ENCODE measurements around the gene FOXR1. TPM values are rescaled to one million over a fixed set of nuclear protein-coding genes. Genes with fewer than 3 reads are reported as not detected.
"Not testable (repeated sequence)": the region's sequence is repeated elsewhere in the genome, so short reads cannot be mapped to it uniquely, and the experiment has no call there.

FOXR1 gene
- total RNA-seq, 2 experiments from 2014 or later: not detected

- DNase-seq; H3K27ac Mint-ChIP-seq; H3K36me3 Mint-ChIP-seq (ENCODE audit: low read depth); H3K27me3 Mint-ChIP-seq; H3K9me3 Mint-ChIP-seq; H3K4me1 Mint-ChIP-seq; POLR2A ChIA-PET; H3K4me3 Mint-ChIP-seq: not testable (repeated sequence)
- CTCF ChIA-PET: interaction anchor here (0.6 to 1.8 kb wide), 5 partner anchors 13 to 612 kb away, joined by 3 to 6 read pairs (median 4); partner anchors contain the start of gene BCL9L
Observed at GRCh38 chr11:118984337-118984736, 12.8 kb downstream of the FOXR1 start.

DNA sequence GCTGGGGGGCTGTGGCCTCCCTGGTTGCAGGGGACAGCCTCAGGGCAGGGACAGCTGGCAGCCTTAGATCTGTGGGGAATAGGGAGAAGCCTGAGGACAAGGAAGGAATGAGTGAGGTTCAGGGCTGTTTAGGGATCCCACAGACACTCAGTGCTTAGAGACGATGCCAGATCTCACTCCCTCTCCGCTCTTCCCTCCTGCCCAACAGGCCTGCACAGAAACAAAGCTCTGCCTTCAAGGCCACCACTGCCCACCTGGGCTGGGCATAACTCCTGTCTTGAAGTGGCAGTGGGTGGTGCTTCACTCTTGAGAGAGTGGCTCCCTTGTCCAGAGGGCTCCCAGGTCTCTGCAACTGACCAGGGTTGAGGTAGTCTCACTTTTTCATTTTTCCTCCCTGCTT, 13.3 kb downstream of the FOXR1 start:
- CTCF ChIA-PET: interaction anchor here (0.6 to 1.8 kb wide), 4 partner anchors 12 to 612 kb away, joined by 4 to 6 read pairs (median 4); no protein-coding TSS in a partner anchor
- Mint-ChIP-seq H3K27me3 (no peaks in the 10 kb centered on the region), H3K4me1 (no peaks in the 10 kb centered on the region), H3K27ac (no peak overlapping the region), H3K4me3 (no peak overlapping the region), H3K36me3 (ENCODE audit: low read depth) (no peaks in the 10 kb centered on the region), H3K9me3 (no peaks in the 10 kb centered on the region)
- DNase-seq: no peak
- POLR2A ChIA-PET: no interaction called here

- no peak overlapping the region for H3K4me3 Mint-ChIP-seq
- ChIA-PET CTCF (no interaction called here), POLR2A (no interaction called here)
- DNase-seq: no peak
- H3K27ac Mint-ChIP-seq: no peak overlapping the region
- no peaks in the 10 kb centered on the region for H3K27me3 Mint-ChIP-seq
- peaks cover 4% of the 10 kb centered on the region for H3K36me3 Mint-ChIP-seq (ENCODE audit: low read depth)
- no peaks in the 10 kb centered on the region for H3K4me1 Mint-ChIP-seq
- no peaks in the 10 kb centered on the region for H3K9me3 Mint-ChIP-seq
Observed at GRCh38 chr11:118988280-118988679, 16.7 kb downstream of the FOXR1 start.

DNA sequence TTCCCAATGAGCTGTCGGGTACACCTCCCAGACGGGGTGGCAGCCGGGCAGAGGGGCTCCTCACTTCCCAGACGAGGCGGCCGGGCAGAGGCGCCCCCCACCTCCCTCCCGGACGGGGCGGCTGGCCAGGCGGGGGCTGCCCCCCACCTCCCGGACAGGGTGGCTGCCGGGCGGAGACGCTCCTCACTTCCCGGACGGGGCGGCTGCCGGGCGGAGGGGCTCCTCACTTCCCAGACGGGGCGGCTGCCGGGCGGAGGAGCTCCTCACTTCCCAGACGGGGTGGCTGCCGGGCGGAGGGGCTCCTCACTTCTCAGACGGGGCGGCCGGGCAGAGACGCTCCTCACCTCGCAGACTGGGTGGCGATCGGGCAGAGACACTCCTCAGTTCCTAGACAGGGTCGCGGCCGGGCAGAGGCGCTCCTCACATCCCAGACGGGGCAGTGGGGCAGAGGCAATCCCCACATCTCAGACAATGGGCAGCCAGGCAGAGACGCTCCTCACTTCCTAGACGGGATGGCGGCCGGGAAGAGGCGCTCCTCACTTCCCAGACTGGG, 20.0 kb downstream of the FOXR1 start:
- H3K27ac Mint-ChIP-seq; H3K4me3 Mint-ChIP-seq; POLR2A ChIA-PET; DNase-seq; CTCF ChIA-PET; H3K9me3 Mint-ChIP-seq; H3K36me3 Mint-ChIP-seq (ENCODE audit: low read depth); H3K27me3 Mint-ChIP-seq; H3K4me1 Mint-ChIP-seq: not testable (repeated sequence)

DNA sequence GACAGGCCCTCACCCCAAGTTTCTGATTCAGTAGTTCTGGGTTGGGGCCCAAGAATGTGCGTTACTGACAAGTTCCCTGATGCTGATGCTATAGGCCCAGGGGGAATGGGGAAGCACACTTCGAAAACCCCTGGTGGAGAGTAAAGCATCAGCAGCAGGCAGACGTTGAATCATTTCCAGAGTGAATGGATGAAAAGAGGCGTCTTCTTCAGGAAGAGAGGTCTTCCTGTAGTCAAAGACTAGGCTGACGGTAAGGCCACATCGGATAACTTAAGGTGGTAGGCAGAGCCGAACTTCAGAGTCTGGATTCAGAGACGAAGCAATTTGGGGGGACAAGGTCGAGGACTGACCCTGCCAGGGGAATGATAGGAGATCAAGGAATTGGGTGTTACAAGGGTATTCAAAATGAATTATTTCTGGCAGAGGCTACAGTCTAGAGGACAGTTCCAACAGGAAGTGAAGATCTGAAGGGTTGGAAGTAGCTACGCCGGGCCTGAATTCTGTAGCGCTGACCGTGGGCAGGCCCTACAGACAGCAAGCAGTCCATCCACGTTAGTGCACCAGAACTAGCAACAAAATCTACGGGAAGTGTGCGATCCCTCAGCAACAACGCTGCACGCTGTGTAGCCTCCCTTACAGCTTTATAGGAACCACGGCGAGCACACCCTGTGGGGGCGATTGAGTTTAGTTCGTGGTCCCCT, 25.5 kb downstream of the FOXR1 start:
- POLR2A ChIA-PET: no interaction called here
- peaks cover 41% of the 10 kb centered on the region for H3K36me3 Mint-ChIP-seq (ENCODE audit: low read depth)
- H3K27ac Mint-ChIP-seq: peak overlapping the region; percentile 95
- peak; percentile 47 for DNase-seq
- no peaks in the 10 kb centered on the region for H3K9me3 Mint-ChIP-seq
- H3K4me3 Mint-ChIP-seq: peak overlapping the region; percentile 87
- H3K4me1 Mint-ChIP-seq: peaks cover 35% of the 10 kb centered on the region
- CTCF ChIA-PET: interaction anchor here (0.6 to 2.1 kb wide), 8 partner anchors 9 to 360 kb away, joined by 3 to 5 read pairs (median 3); partner anchors contain the start of gene BCL9L
- no peaks in the 10 kb centered on the region for H3K27me3 Mint-ChIP-seq

DNA sequence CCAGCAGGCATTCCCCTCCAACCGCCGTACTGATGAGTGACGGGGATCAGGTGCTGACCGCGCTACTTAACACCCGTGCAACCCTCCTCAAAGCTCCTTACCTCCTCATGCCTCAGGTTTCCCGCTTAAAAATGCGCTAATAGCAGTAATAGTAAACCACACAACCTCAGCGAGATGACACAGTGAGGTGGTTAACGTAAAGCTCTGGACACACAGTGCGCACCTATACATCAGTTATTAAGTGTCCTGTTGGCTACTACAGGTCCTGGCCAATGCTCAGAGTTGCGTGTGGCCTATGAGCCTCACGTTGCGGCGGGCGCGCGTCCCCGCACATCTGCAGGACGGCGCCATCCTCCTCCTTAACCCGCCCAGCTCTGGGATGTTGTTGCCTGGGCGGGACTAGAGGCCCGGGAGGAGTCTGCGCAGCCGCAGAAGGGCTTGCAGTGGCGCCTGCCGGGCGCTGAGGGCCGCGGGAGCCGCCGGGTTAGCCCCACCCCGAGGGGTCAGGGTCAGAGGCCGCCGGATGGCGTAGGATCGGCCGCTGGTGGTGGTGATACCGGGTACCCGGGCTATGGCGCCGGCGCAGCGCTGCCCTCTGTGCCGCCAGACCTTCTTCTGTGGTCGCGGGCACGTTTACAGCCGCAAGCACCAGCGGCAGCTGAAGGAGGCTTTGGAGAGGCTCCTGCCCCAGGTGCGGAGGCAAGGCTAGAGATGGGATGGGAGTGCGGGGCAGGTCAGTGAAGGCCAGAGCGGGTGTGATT, 26.2 kb downstream of the FOXR1 start, which contains the start of gene CENATAC:
Gene CENATAC, plus strand, starts transcription at position 512 of the 761 bp plus-strand sequence. Its CDS starts 60 bp downstream, at position 572.
- peaks cover 44% of the 10 kb centered on the region for H3K36me3 Mint-ChIP-seq (ENCODE audit: low read depth)

DNA sequence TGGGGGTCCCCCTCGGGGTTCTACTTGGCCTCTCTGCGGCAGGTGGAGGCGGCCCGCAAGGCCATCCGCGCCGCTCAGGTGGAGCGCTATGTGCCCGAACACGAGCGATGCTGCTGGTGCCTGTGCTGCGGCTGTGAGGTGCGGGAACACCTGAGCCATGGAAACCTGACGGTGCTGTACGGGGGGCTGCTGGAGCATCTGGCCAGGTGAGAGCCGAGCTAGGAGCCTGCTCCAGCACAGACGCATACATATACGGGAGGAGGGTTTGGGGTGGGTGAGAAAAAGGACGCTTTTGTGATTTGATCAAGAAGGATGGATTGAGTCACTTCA, 26.8 kb downstream of the FOXR1 start:
- Mint-ChIP-seq H3K27me3 (no peaks in the 10 kb centered on the region), H3K9me3 (no peaks in the 10 kb centered on the region), H3K4me1 (peaks cover 38% of the 10 kb centered on the region), H3K36me3 (ENCODE audit: low read depth) (peaks cover 45% of the 10 kb centered on the region), H3K27ac (peak overlapping the region; percentile 95), H3K4me3 (peak overlapping the region; percentile 87)
- ChIA-PET POLR2A (interaction anchor here (0.7 kb wide), 1 partner anchor 50 kb away, joined by 3 read pairs; no protein-coding TSS in a partner anchor), CTCF (interaction anchor here (0.6 to 1.2 kb wide), 2 partner anchors 29 to 116 kb away, joined by 3 to 4 read pairs; no protein-coding TSS in a partner anchor)
- DNase-seq: no peak

More for the DNA sequence above, 26.2 kb downstream of the FOXR1 start, which contains the start of gene CENATAC:
- CTCF ChIA-PET: interaction anchor here (0.6 to 2.1 kb wide), 7 partner anchors 13 to 358 kb away, joined by 3 to 5 read pairs (median 3); partner anchors contain the start of gene BCL9L
- peak within 1 kb of the TSS; percentile 95 for H3K27ac Mint-ChIP-seq
- DNase-seq: peak; percentile 97
- POLR2A ChIA-PET: interaction anchor here (0.7 kb wide), 1 partner anchor 50 kb away, joined by 3 read pairs; no protein-coding TSS in a partner anchor
- H3K9me3 Mint-ChIP-seq: no peaks in the 10 kb centered on the region
- H3K4me3 Mint-ChIP-seq: peak within 1 kb of the TSS; percentile 87
- H3K27me3 Mint-ChIP-seq: no peaks in the 10 kb centered on the region
- peaks cover 35% of the 10 kb centered on the region for H3K4me1 Mint-ChIP-seq

DNA sequence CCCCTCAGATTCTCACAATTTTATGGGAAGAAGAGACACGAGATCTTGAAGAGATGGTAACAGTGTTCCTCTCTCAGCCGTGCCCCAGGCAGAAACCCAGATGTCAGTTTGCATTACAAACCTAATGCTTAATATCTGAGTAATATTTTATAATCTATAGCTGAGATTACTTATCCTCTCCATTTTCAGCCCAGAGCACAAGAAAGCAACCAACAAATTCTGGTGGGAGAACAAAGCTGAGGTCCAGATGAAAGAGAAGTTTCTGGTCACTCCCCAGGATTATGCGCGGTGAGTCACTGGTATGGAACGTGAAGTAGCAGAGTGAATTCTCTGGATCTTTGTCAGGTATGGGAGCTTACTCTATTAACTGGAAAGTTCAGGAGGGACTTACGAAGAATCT, 27.3 kb downstream of the FOXR1 start:
- no peaks in the 10 kb centered on the region for H3K27me3 Mint-ChIP-seq
- peak overlapping the region; percentile 95 for H3K27ac Mint-ChIP-seq
- H3K4me1 Mint-ChIP-seq: peaks cover 38% of the 10 kb centered on the region
- H3K9me3 Mint-ChIP-seq: no peaks in the 10 kb centered on the region
- H3K4me3 Mint-ChIP-seq: peak overlapping the region; percentile 87
- DNase-seq: no peak
- ChIA-PET CTCF (interaction anchor here (0.6 to 1.2 kb wide), 2 partner anchors 29 to 116 kb away, joined by 3 to 4 read pairs; no protein-coding TSS in a partner anchor), POLR2A (interaction anchor here (0.6 kb wide), 2 partner anchors 19 to 122 kb away, joined by 3 to 7 read pairs; partner anchors contain the start of genes HINFP and RPS25)
- peaks cover 48% of the 10 kb centered on the region for H3K36me3 Mint-ChIP-seq (ENCODE audit: low read depth)

DNA sequence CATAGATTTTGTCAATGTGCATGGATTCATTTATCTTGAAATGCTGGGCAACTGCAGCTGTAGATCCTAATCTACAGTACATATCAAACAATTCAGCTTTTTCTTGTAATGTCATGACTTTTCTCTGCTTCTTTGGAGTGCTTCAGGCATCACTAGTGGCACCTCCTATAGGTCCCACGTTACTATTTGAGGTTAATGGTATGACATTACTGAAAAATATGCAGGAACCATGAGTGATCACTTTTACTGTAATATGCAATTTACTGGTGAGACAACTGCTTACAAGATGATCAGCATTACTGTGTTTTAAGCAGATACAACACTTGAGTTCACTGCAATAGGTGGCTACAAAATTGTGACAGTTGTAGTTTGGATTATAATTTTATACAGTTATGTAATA, 29.3 kb downstream of the FOXR1 start:
- H3K36me3 Mint-ChIP-seq (ENCODE audit: low read depth): peaks cover 49% of the 10 kb centered on the region
- POLR2A ChIA-PET: interaction anchor here (1.0 kb wide), 1 partner anchor 15 kb away, joined by 6 read pairs; no protein-coding TSS in a partner anchor
- no peak for DNase-seq
- no peak overlapping the region for H3K4me3 Mint-ChIP-seq
- H3K27ac Mint-ChIP-seq: no peak overlapping the region
- peaks cover 42% of the 10 kb centered on the region for H3K4me1 Mint-ChIP-seq
- CTCF ChIA-PET: interaction anchor here (1.0 kb wide), 1 partner anchor 210 kb away, joined by 3 read pairs; the partner anchor contains the start of gene DDX6
- H3K9me3 Mint-ChIP-seq: no peaks in the 10 kb centered on the region
- no peaks in the 10 kb centered on the region for H3K27me3 Mint-ChIP-seq

GRCh38 chr11:119006656-119007055, 35.1 kb downstream of the FOXR1 start:
- no peak overlapping the region for H3K4me3 Mint-ChIP-seq
- ChIA-PET CTCF (interaction anchor here (0.6 to 0.7 kb wide), 3 partner anchors 10 to 293 kb away, joined by 3 read pairs; no protein-coding TSS in a partner anchor), POLR2A (no interaction called here)
- DNase-seq: no peak
- H3K9me3 Mint-ChIP-seq: no peaks in the 10 kb centered on the region
- no peaks in the 10 kb centered on the region for H3K27me3 Mint-ChIP-seq
- H3K4me1 Mint-ChIP-seq: peaks cover 12% of the 10 kb centered on the region
- H3K27ac Mint-ChIP-seq: no peak overlapping the region
- peaks cover 23% of the 10 kb centered on the region for H3K36me3 Mint-ChIP-seq (ENCODE audit: low read depth)

GRCh38 chr11:119011476-119012053, 40.0 kb downstream of the FOXR1 start:
- Mint-ChIP-seq H3K27me3 (no peaks in the 10 kb centered on the region), H3K4me1 (peaks cover 30% of the 10 kb centered on the region), H3K4me3 (no peak overlapping the region), H3K36me3 (ENCODE audit: low read depth) (peaks cover 51% of the 10 kb centered on the region), H3K9me3 (no peaks in the 10 kb centered on the region), H3K27ac (no peak overlapping the region)
- POLR2A ChIA-PET: no interaction called here
- no peak for DNase-seq
- CTCF ChIA-PET: no interaction called here

DNA sequence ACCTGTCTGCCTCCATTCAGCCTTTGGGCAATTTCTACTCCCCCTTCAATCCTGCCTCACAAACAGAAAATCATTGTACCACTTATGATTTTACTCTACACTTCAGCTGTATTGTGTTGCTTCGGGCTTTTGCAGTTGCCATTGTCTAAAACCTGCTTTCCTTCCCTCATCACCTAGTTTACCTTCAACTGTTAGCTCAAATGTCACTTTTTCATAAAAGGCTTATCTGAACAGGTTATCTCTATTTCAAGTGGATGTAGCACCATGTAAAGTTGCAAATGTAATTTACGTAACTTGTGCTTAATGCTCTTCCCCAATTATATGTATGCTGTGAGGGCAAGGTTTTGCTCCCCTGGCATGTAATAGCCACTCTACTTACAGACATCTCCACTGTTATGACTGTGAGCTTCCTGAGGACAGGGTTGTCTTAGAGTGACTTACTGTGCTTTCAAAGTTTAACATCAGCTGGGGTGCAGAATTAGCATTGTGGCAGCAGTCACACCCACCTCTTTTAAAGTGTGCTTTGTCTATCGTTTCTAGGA, 41.1 kb downstream of the FOXR1 start:
- Mint-ChIP-seq H3K27me3 (no peaks in the 10 kb centered on the region), H3K4me3 (no peak overlapping the region), H3K9me3 (no peaks in the 10 kb centered on the region), H3K4me1 (peaks cover 36% of the 10 kb centered on the region), H3K27ac (no peak overlapping the region), H3K36me3 (ENCODE audit: low read depth) (peaks cover 55% of the 10 kb centered on the region)
- CTCF ChIA-PET: no interaction called here
- no peak for DNase-seq
- POLR2A ChIA-PET: no interaction called here

Measured in activated CD4-positive, alpha-beta T cell treated with anti-CD3 and anti-CD28 coated beads, Interleukin-2, amount 10 ng/mL, durations not matched to agents 7 days and 5 days (primary cell).